Prostate gland (tissue), 2 donors: ENCODE results near the gene MUSTN1.

Experiments used
- POLR2A ChIP-seq: fragments of 450-650 bp; IDR thresholded peaks from one replicate; pipeline ENCODE4 v1.6.1; 2016; ENCODE audit warnings: antibody characterized with exemption, mild to moderate bottlenecking
- POLR2AphosphoS5 ChIP-seq: sonication (generic); formaldehyde crosslinking; IDR thresholded peaks from one replicate; pipeline ENCODE4 v1.6.1; 2017; ENCODE audit warnings: antibody characterized with exemption
- TF ChIP-seq, protein P1 (sequence below), 4 experiments: fragments of 200-600 bp in 2 of 4; fragments of 450-650 bp in 2 of 4; sonication (generic) in 2 of 4; IDR thresholded peaks; 1 replicate in 3 of 4; 2 replicates in 1 of 4; pipeline ENCODE4 v1.5.1; 2016 to 2019; ENCODE audit warnings: antibody characterized with exemption in 4 of 4, mild to moderate bottlenecking in 2 of 4, moderate library complexity in 2 of 4

DNA sequence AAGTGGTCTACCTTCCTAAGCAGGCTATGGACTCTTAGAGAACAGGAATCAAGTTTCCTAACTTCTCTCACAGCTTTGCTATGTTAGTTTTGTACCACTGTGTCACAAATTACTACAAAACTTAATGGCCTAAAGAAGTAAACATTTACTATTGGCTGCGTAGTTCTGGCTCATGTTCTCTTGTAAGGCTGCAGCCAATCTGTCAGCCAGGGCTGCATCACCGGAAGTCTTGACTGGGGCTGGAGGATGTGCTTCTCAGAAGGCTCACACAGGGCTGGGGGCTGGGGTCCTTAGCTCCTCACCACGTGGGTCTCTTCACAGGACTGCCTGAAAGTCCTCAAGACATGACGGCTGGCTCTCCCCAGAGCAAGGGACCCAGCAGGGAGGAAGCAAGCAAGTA is 47.1 kb upstream of the MUSTN1 start:
- TF ChIP-seq, protein P1, sequence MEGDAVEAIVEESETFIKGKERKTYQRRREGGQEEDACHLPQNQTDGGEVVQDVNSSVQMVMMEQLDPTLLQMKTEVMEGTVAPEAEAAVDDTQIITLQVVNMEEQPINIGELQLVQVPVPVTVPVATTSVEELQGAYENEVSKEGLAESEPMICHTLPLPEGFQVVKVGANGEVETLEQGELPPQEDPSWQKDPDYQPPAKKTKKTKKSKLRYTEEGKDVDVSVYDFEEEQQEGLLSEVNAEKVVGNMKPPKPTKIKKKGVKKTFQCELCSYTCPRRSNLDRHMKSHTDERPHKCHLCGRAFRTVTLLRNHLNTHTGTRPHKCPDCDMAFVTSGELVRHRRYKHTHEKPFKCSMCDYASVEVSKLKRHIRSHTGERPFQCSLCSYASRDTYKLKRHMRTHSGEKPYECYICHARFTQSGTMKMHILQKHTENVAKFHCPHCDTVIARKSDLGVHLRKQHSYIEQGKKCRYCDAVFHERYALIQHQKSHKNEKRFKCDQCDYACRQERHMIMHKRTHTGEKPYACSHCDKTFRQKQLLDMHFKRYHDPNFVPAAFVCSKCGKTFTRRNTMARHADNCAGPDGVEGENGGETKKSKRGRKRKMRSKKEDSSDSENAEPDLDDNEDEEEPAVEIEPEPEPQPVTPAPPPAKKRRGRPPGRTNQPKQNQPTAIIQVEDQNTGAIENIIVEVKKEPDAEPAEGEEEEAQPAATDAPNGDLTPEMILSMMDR (IDR thresholded peaks at IDR 0.05), result no peak
- TF ChIP-seq POLR2AphosphoS5 (no peak), POLR2A (no peak)
